H9 (cell line): ENCODE data around the gene TMEM63B. TPM values are rescaled to one million over a fixed set of nuclear protein-coding genes. Genes with fewer than 3 reads are reported as not detected.

Experiments
- DNase-seq: peaks from one replicate; pipeline ENCODE4 v3.0.0-alpha.2; 2017
- H2AFZ ChIP-seq: one replicate; pipeline ENCODE4 v1.6.1; 2013; ENCODE audit warnings: mild to moderate bottlenecking, low read length, control low read depth, moderate library complexity
- H2AK5ac ChIP-seq: 2 replicates; pipeline ENCODE4 v1.6.1; 2013; ENCODE audit warnings: low read length, control low read depth, mixed read lengths; ENCODE audit not compliant: insufficient read length
- H2BK120ac ChIP-seq: one replicate; pipeline ENCODE4 v1.6.1; 2013; ENCODE audit warnings: low read depth, mild to moderate bottlenecking, low read length, control low read depth, inconsistent platforms; ENCODE audit not compliant: poor library complexity, severe bottlenecking
- H2BK12ac ChIP-seq: 2 replicates; pipeline ENCODE4 v1.6.1; 2013; ENCODE audit warnings: low read length, control low read depth, mixed read lengths, low read depth; ENCODE audit not compliant: insufficient read length
- H2BK15ac ChIP-seq: 2 replicates; pipeline ENCODE4 v1.6.1; 2013; ENCODE audit warnings: low read depth, low read length, control low read depth
- H2BK20ac ChIP-seq: one replicate; pipeline ENCODE4 v1.6.1; 2013; ENCODE audit warnings: low read depth, mild to moderate bottlenecking, low read length, control low read depth, inconsistent platforms; ENCODE audit not compliant: poor library complexity, severe bottlenecking
- H2BK5ac ChIP-seq: 2 replicates; pipeline ENCODE4 v1.6.1; 2013; ENCODE audit warnings: low read length, control low read depth, mixed read lengths; ENCODE audit not compliant: insufficient read length
- H3K14ac ChIP-seq: 2 replicates; pipeline ENCODE4 v1.6.1; 2013; ENCODE audit warnings: low read length, control low read depth; ENCODE audit not compliant: insufficient read depth
- H3K18ac ChIP-seq: 2 replicates; pipeline ENCODE4 v1.6.1; 2013; ENCODE audit warnings: low read depth, mild to moderate bottlenecking, mixed read lengths, low read length, control low read depth; ENCODE audit not compliant: insufficient read length
- H3K23ac ChIP-seq: 2 replicates; pipeline ENCODE4 v1.6.1; 2013; ENCODE audit warnings: low read length, control low read depth, mixed read lengths, low read depth; ENCODE audit not compliant: insufficient read length
- H3K23me2 ChIP-seq: 2 replicates; pipeline ENCODE4 v1.6.1; 2013; ENCODE audit warnings: low read depth, mild to moderate bottlenecking, mixed read lengths, low read length, control low read depth; ENCODE audit not compliant: insufficient read length, poor library complexity, severe bottlenecking
- H3K27ac ChIP-seq: 2 replicates; pipeline ENCODE4 v1.5.1; 2013; ENCODE audit warnings: low read length, control low read depth, mixed read lengths, low read depth; ENCODE audit not compliant: insufficient read length
- H3K27me3 ChIP-seq: 2 replicates; pipeline ENCODE4 v1.6.1; 2013; ENCODE audit warnings: low read length, control low read depth, inconsistent platforms; ENCODE audit not compliant: insufficient read depth
- H3K4ac ChIP-seq: 2 replicates; pipeline ENCODE4 v1.6.1; 2013; ENCODE audit warnings: low read depth, mild to moderate bottlenecking, control low read depth, inconsistent platforms, low read length, moderate library complexity
- H3K4me1 ChIP-seq: 2 replicates; pipeline ENCODE4 v1.6.1; 2013; ENCODE audit warnings: low read length, control low read depth, inconsistent platforms; ENCODE audit not compliant: insufficient read depth
- H3K4me2 ChIP-seq: 2 replicates; pipeline ENCODE4 v1.6.1; 2013; ENCODE audit warnings: low read length, control low read depth, mixed read lengths; ENCODE audit not compliant: insufficient read length, insufficient read depth
- H3K56ac ChIP-seq: 2 replicates; pipeline ENCODE4 v1.6.1; 2013; ENCODE audit warnings: low read depth, mild to moderate bottlenecking, mixed read lengths, low read length, control low read depth; ENCODE audit not compliant: insufficient read length
- H3K79me1 ChIP-seq: 2 replicates; pipeline ENCODE4 v1.6.1; 2013; ENCODE audit warnings: low read depth, mild to moderate bottlenecking, moderate library complexity, low read length, control low read depth, inconsistent platforms; ENCODE audit not compliant: insufficient read depth, poor library complexity, severe bottlenecking
- H3K79me2 ChIP-seq: 2 replicates; pipeline ENCODE4 v1.6.1; 2013; ENCODE audit warnings: low read length, control low read depth, inconsistent platforms; ENCODE audit not compliant: insufficient read depth
- H3K9ac ChIP-seq: 2 replicates; pipeline ENCODE4 v1.6.1; 2013; ENCODE audit warnings: low read length, control low read depth, mixed read lengths; ENCODE audit not compliant: insufficient read length; ENCODE audit errors: extremely low read depth
- H3K9me3 ChIP-seq: one replicate; pipeline ENCODE4 v1.6.1; 2013; ENCODE audit warnings: low read depth, low read length, inconsistent platforms; ENCODE audit not compliant: control insufficient read depth
- H3T11ph ChIP-seq: one replicate; pipeline ENCODE4 v1.6.1; 2013; ENCODE audit warnings: mild to moderate bottlenecking, low read length, control low read depth, inconsistent platforms
- H4K20me1 ChIP-seq: one replicate; pipeline ENCODE4 v1.6.1; 2013; ENCODE audit not compliant: control insufficient read depth, insufficient read length, insufficient read depth
- H4K5ac ChIP-seq: 2 replicates; pipeline ENCODE4 v1.6.1; 2013; ENCODE audit warnings: low read depth, mild to moderate bottlenecking, mixed read lengths, low read length, control low read depth; ENCODE audit not compliant: insufficient read length
- H4K8ac ChIP-seq: replicated peaks from 2 replicates; pipeline ENCODE4 v1.6.1; 2013; ENCODE audit warnings: low read length, control low read depth, mixed read lengths, low read depth; ENCODE audit not compliant: insufficient read length
- H4K91ac ChIP-seq: 2 replicates; pipeline ENCODE4 v1.6.1; 2013; ENCODE audit warnings: low read depth, mild to moderate bottlenecking, moderate library complexity, mixed read lengths, low read length, control low read depth; ENCODE audit not compliant: insufficient read length
- H3K27ac Mint-ChIP-seq, 3 experiments: 2 replicates in 2 of 3; 3 replicates in 1 of 3; pipeline ENCODE4 v1.8.0; 2020 to 2021; ENCODE audit warnings: mixed read lengths in 3 of 3, mild to moderate bottlenecking in 1 of 3, moderate library complexity in 1 of 3
- H3K27me3 Mint-ChIP-seq: 2 replicates; pipeline ENCODE4 v1.8.0; 2021; ENCODE audit warnings: low read depth, mild to moderate bottlenecking, moderate library complexity, mixed read lengths
- H3K36me3 Mint-ChIP-seq, 3 experiments: 2 replicates in 2 of 3; 3 replicates in 1 of 3; pipeline ENCODE4 v1.8.0; 2020 to 2021; ENCODE audit warnings: low read depth in 3 of 3, mixed read lengths in 3 of 3; ENCODE audit not compliant: insufficient read depth in 1 of 3
- H3K4me1 Mint-ChIP-seq, 2 experiments: 2 replicates each; pipeline ENCODE4 v1.8.0; 2020; ENCODE audit warnings: mixed read lengths in 2 of 2
- H3K4me3 Mint-ChIP-seq, 2 experiments: 2 replicates in 1 of 2; 3 replicates in 1 of 2; pipeline ENCODE4 v1.8.0; 2020 to 2021; ENCODE audit warnings: mild to moderate bottlenecking in 2 of 2, mixed read lengths in 2 of 2, moderate library complexity in 1 of 2
- H3K9me3 Mint-ChIP-seq, 2 experiments: 2 replicates in 1 of 2; 3 replicates in 1 of 2; pipeline ENCODE4 v1.8.0; 2020; ENCODE audit warnings: mild to moderate bottlenecking in 2 of 2, mixed read lengths in 2 of 2, moderate library complexity in 1 of 2
- CTCF ChIP-seq: fragments of 200-600 bp; sonication (generic); conservative IDR thresholded peaks from 3 replicates; pipeline ENCODE4 v1.8.0; 2021; ENCODE audit warnings: antibody characterized with exemption, mild to moderate bottlenecking
- WGBS: extraction: QIAGEN DNeasy Blood & Tissue Kit; methylation state at CpG from one replicate; pipeline ENCODE4 v1.1.7; 2013; ENCODE audit warnings: missing lambda C conversion rate, low lambda C conversion rate, mixed read lengths; ENCODE audit not compliant: insufficient read length; ENCODE audit errors: extremely low coverage; 5-methylcytosine and 5-hydroxymethylcytosine counted together
- total RNA-seq: library from RNA; stranded (reverse); gene quantifications from 2 replicates; pipeline ENCODE4 v1.2.1, GENCODE V29; 2021

The TMEM63B gene
- total RNA-seq, 1 experiment from 2014 or later: 56.3 TPM

DNA sequence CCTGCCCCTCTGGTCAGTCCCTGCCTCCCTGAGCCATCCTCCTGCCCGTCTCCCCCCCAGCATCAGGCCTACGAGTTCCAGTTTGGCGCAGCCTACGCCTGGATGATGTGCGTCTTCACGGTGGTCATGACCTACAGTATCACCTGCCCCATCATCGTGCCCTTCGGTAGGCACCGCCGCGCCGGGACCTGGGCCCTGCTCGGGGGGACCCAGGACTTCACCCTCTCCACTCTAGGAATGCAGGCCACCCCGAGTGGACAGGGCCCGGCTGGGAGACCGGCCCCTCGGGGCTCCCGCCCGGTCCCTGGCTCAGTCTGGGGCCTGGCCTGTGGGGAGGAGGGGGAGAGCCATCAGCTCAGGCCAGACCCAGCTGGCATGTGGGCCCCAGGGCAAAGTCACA lies 25.2 kb downstream of the TMEM63B start:
- H3K4me3 Mint-ChIP-seq: no peak overlapping the region
- no peak overlapping the region for H4K8ac ChIP-seq
- no CpG with 5 or more reads among the region's 19 CpGs for WGBS
- H2BK12ac ChIP-seq: no peak overlapping the region
- no peaks in the 10 kb centered on the region for H3K9me3 Mint-ChIP-seq
- H3K79me1 ChIP-seq: no peaks in the 10 kb centered on the region
- no peaks in the 10 kb centered on the region for H3K27me3 ChIP-seq
- H3K56ac ChIP-seq: no peak overlapping the region
- H3K36me3 Mint-ChIP-seq: peaks cover 12 to 39% (median 26%) of the 10 kb centered on the region in 3 experiments
- no peaks in the 10 kb centered on the region for H3K9me3 ChIP-seq
- no peak overlapping the region for H4K5ac ChIP-seq
- TF ChIP-seq CTCF: no peak
- no peaks in the 10 kb centered on the region for H3K23me2 ChIP-seq
- no peaks in the 10 kb centered on the region for H3K79me2 ChIP-seq
- H2AK5ac ChIP-seq: no peak overlapping the region
- H3K27ac Mint-ChIP-seq: no peak overlapping the region
- no peak overlapping the region for H3K27ac ChIP-seq
- H3K14ac ChIP-seq: no peak overlapping the region
- H2BK5ac ChIP-seq: no peak overlapping the region
- H4K91ac ChIP-seq: no peak overlapping the region
- peaks cover 2% of the 10 kb centered on the region; the same call in 1 of the 2 replicates for H3K27me3 Mint-ChIP-seq
- no peak overlapping the region for H2AFZ ChIP-seq
- H3K4me1 Mint-ChIP-seq: peaks cover 23 to 27% of the 10 kb centered on the region in 2 experiments
- H3K9ac ChIP-seq: no peak overlapping the region
- H2BK20ac ChIP-seq: no peak overlapping the region
- no peak overlapping the region for H2BK120ac ChIP-seq
- H3K4ac ChIP-seq: no peak overlapping the region
- H3T11ph ChIP-seq: no peak overlapping the region
- no peak overlapping the region for H3K4me2 ChIP-seq
- no peak overlapping the region for H3K23ac ChIP-seq
- H4K20me1 ChIP-seq: peaks cover 4% of the 10 kb centered on the region
- no peak overlapping the region for H2BK15ac ChIP-seq
- no peak overlapping the region for H3K18ac ChIP-seq
- peaks cover 5% of the 10 kb centered on the region; the same call in 1 of the 2 replicates for H3K4me1 ChIP-seq
- DNase-seq: no peak
